ENCODE results near the gene LRRC59.
A peak's percentile ranks its signal among the peaks of the same experiment; 100 is the strongest.
"Not testable (repeated sequence)": the region's sequence is repeated elsewhere in the genome, so short reads cannot be mapped to it uniquely, and the experiment has no call there.

The LRRC59 gene

GRCh38 chr17:50345432-50346312 lies 51.7 kb downstream of the LRRC59 start, which contains the start of gene XYLT2:
TSS of gene XYLT2 (plus strand) at chr17:50346126. CDS start at chr17:50346141, 15 bp downstream.
- DNase-seq, result peak; percentile 93

GRCh38 chr17:50344731-50345365 lies 52.5 kb downstream of the LRRC59 start:
- no peak for DNase-seq

GRCh38 chr17:50339381-50339780 lies 57.9 kb downstream of the LRRC59 start:
- no peak for DNase-seq

GRCh38 chr17:50338645-50339044 lies 58.7 kb downstream of the LRRC59 start:
- DNase-seq, result no peak

- DNase-seq, result no peak
Measured at GRCh38 chr17:50337956-50338355, 59.4 kb downstream of the LRRC59 start.

- DNase-seq, result not testable (repeated sequence)
Measured at GRCh38 chr17:50333291-50334057, 63.8 kb downstream of the LRRC59 start.

- no peak for DNase-seq
Measured at GRCh38 chr17:50332196-50332595, 65.1 kb downstream of the LRRC59 start.

All from stimulated activated CD4-positive, alpha-beta T cell treated with anti-CD3 and anti-CD28 coated beads, Interleukin-15, amount 100 ng/mL, for 24 hours (primary cell).